ENCODE results near the gene XXYLT1.

DNA sequence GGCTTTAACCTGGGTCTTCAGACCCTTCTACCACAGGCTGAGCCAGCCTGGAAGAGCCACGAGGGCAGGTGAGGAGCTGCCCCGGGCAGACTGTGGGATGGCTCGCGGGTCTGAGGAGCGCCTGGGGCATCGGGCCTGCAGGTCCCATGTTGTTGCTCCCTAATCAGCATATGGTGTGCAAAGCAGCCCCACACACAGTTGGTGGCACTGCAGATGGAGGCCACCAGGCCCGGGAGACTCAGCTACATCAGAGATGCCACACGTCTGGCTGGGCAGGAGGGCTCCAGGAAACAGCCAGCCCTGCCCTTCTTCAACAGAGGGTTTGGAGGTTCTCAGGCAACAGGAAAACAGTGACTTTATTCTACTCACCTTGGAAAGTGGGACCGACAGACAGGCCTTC, 63.9 kb downstream of the XXYLT1 start:
- TF ChIP-seq, protein P1, sequence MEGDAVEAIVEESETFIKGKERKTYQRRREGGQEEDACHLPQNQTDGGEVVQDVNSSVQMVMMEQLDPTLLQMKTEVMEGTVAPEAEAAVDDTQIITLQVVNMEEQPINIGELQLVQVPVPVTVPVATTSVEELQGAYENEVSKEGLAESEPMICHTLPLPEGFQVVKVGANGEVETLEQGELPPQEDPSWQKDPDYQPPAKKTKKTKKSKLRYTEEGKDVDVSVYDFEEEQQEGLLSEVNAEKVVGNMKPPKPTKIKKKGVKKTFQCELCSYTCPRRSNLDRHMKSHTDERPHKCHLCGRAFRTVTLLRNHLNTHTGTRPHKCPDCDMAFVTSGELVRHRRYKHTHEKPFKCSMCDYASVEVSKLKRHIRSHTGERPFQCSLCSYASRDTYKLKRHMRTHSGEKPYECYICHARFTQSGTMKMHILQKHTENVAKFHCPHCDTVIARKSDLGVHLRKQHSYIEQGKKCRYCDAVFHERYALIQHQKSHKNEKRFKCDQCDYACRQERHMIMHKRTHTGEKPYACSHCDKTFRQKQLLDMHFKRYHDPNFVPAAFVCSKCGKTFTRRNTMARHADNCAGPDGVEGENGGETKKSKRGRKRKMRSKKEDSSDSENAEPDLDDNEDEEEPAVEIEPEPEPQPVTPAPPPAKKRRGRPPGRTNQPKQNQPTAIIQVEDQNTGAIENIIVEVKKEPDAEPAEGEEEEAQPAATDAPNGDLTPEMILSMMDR (IDR thresholded peaks at IDR 0.05) = no peak
- no peak for TF ChIP-seq POLR2A (IDR thresholded peaks at IDR 0.05)

Data from right lobe of liver (tissue), 4 donors.